Keratinocyte (primary cell): ENCODE results near the gene SH3D19. TPM values are rescaled to one million over a fixed set of nuclear protein-coding genes. Genes with fewer than 3 reads are reported as not detected.
"Not testable (repeated sequence)": the region's sequence is repeated elsewhere in the genome, so short reads cannot be mapped to it uniquely, and the experiment has no call there.

Source experiments
- DNase-seq: peaks from one replicate; pipeline ENCODE4 v3.0.0-alpha.2; 2011; ENCODE audit warnings: low read depth, missing footprints, low spot score
- FAIRE-seq: peaks from 2 replicates; lab custom pipeline; 2011; peaks lifted over from hg19 to GRCh38; lab: Jason Lieb, UNC
- H2AFZ ChIP-seq: 2 replicates; pipeline ENCODE4 v1.6.0; 2012; ENCODE audit warnings: low read length, control low read depth, inconsistent platforms; ENCODE audit not compliant: control insufficient read depth
- H3K27ac ChIP-seq: 2 replicates; pipeline ENCODE4 v1.5.1; 2011; ENCODE audit warnings: low read length; ENCODE audit not compliant: control insufficient read depth, insufficient read depth
- H3K27me3 ChIP-seq: 3 replicates; pipeline ENCODE4 v1.6.0; 2011; ENCODE audit warnings: low read length; ENCODE audit not compliant: control insufficient read depth, insufficient read depth; ENCODE audit errors: extremely low read depth
- H3K36me3 ChIP-seq, 2 experiments: 2 replicates in 1 of 2; 3 replicates in 1 of 2; pipeline ENCODE4 v1.5.1; 2011; ENCODE audit warnings: low read length in 2 of 2, mild to moderate bottlenecking in 1 of 2; ENCODE audit not compliant: control insufficient read depth in 2 of 2, insufficient read depth in 2 of 2; ENCODE audit errors: extremely low read depth in 1 of 2
- H3K4me1 ChIP-seq: 3 replicates; pipeline ENCODE4 v1.5.1; 2011; ENCODE audit warnings: low read length; ENCODE audit not compliant: control insufficient read depth, insufficient read depth; ENCODE audit errors: extremely low read depth
- H3K4me2 ChIP-seq: 3 replicates; pipeline ENCODE4 v1.6.0; 2011; ENCODE audit warnings: low read depth, low read length; ENCODE audit not compliant: control insufficient read depth, insufficient read depth; ENCODE audit errors: extremely low read depth
- H3K4me3 ChIP-seq, 3 experiments: fragments of 200-600 bp in 1 of 3; sonication (generic) in 1 of 3; 2 replicates in 2 of 3; 3 replicates in 1 of 3; pipeline ENCODE4 v1.5.1; 2011 to 2016; ENCODE audit warnings: low read length in 3 of 3, mild to moderate bottlenecking in 3 of 3, control low read depth in 2 of 3, inconsistent platforms in 1 of 3, low read depth in 1 of 3, mixed read lengths in 1 of 3, mixed run types in 1 of 3, moderate library complexity in 1 of 3; ENCODE audit not compliant: control insufficient read depth in 2 of 3, insufficient read depth in 2 of 3; ENCODE audit errors: extremely low read depth in 1 of 3
- H3K79me2 ChIP-seq: 2 replicates; pipeline ENCODE4 v1.6.0; 2012; ENCODE audit warnings: low read length; ENCODE audit not compliant: control insufficient read depth, insufficient read depth
- H3K9ac ChIP-seq: 3 replicates; pipeline ENCODE4 v1.6.0; 2011; ENCODE audit warnings: low read length; ENCODE audit not compliant: control insufficient read depth, insufficient read depth; ENCODE audit errors: extremely low read depth
- H3K9me1 ChIP-seq: 3 replicates; pipeline ENCODE4 v1.6.0; 2011; ENCODE audit warnings: low read length; ENCODE audit not compliant: control insufficient read depth, insufficient read depth; ENCODE audit errors: extremely low read depth
- H3K9me3 ChIP-seq: 2 replicates; pipeline ENCODE4 v1.5.1; 2012; ENCODE audit warnings: low read depth, low read length; ENCODE audit not compliant: control insufficient read depth
- H4K20me1 ChIP-seq: 3 replicates; pipeline ENCODE4 v1.6.0; 2011; ENCODE audit warnings: low read length; ENCODE audit not compliant: control insufficient read depth, insufficient read depth; ENCODE audit errors: extremely low read depth
- CTCF ChIP-seq, 3 experiments: IDR thresholded peaks in 1 of 3; conservative IDR thresholded peaks in 1 of 3; optimal IDR thresholded peaks in 1 of 3; 2 replicates in 2 of 3; 3 replicates in 1 of 3; pipeline versions ENCODE3 to v1.5.1; 2011; ENCODE audit warnings: low read length in 3 of 3, mild to moderate bottlenecking in 3 of 3, moderate library complexity in 2 of 3, control low read depth in 1 of 3, inconsistent platforms in 1 of 3; ENCODE audit not compliant: insufficient read depth in 2 of 3; ENCODE audit errors: extremely low read depth in 1 of 3
- EZH2 ChIP-seq: IDR thresholded peaks from one replicate; pipeline ENCODE4 v1.6.1; 2012; ENCODE audit warnings: inconsistent platforms, mild to moderate bottlenecking, low read length, moderate library complexity
- dilution Hi-C: fragments of 300-500 bp; cut with MboI; formaldehyde crosslinking; loops from one replicate; pipeline ENCODE4 v1.7.0; 2020; ENCODE audit warnings: low sequenced_read_pairs; ENCODE audit not compliant: extremely low pct_ligation_motif_present
- polyA plus RNA-seq, 5 experiments: library from polyadenylated mRNA; depleted of rRNA in 3 of 5; stranded (reverse) in 3 of 5; stranded (forward) in 1 of 5; unstranded in 1 of 5; fragments of >200 nt; gene quantifications; 1 replicate in 1 of 5; 2 replicates in 3 of 5; 3 replicates in 1 of 5; pipeline versions ENCODE4 v1.2.1 to v1.2.3, GENCODE V29; 2011 to 2012; ENCODE audit warnings: missing spikeins in 2 of 5, low read depth in 1 of 5, low replicate concordance in 1 of 5

The SH3D19 gene
- polyA plus RNA-seq, 1 donor (not counting 4 experiments of a cell fraction or from before 2014, with no cell fraction given) = 24.8 TPM

DNA sequence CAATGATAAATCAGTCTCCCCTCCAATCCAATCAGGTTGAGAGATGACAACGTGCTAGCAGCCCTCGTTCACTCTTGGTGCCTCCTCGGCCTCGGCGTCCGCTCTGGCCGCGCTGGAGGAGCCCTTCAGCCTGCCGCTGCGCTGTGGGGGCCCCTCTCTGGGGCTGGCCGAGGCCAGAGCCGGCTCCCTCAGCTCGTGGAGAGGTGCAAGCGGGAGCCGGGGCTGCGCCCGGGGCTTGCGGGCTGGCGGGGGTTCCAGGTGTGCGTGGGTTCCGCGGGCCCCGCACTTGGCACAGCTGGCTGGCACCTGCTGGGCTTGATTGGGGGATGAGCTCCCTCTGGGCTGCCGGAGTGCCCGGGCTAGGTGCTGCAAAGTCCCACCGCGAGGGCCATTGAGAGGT is 89.4 kb downstream of the SH3D19 start:
- TF ChIP-seq CTCF (optimal IDR thresholded peaks at IDR 0.05 in 1 of 3, IDR thresholded peaks at IDR 0.05 in 1 of 3, conservative IDR thresholded peaks at IDR 0.05 in 1 of 3; ENCODE audit: extremely low read depth in 1 of 3, insufficient read depth in 2 of 3, low read length in 3 of 3) (no peak), EZH2 (no peak)
- H3K27ac ChIP-seq = no peak overlapping the region
- H3K36me3 ChIP-seq = no peaks in the 10 kb centered on the region
- no peaks in the 10 kb centered on the region for H3K27me3 ChIP-seq
- H3K4me2 ChIP-seq = no peak overlapping the region
- dilution Hi-C loops = no loop called here
- FAIRE-seq (no peak), DNase-seq (no peak)
- peaks cover 2% of the 10 kb centered on the region for H3K4me1 ChIP-seq
- no peak overlapping the region for H3K4me3 ChIP-seq
- H3K9me3 ChIP-seq = no peaks in the 10 kb centered on the region
- H2AFZ ChIP-seq = no peak overlapping the region
- no peaks in the 10 kb centered on the region for H3K9me1 ChIP-seq
- H3K9ac ChIP-seq = no peak overlapping the region
- no peaks in the 10 kb centered on the region for H4K20me1 ChIP-seq
- peaks cover 2% of the 10 kb centered on the region for H3K79me2 ChIP-seq

GRCh38 chr4:151235373-151235772 is 90.0 kb downstream of the SH3D19 start:
- H3K27ac ChIP-seq, H3K4me1 ChIP-seq, dilution Hi-C loops: not testable (repeated sequence)

DNA sequence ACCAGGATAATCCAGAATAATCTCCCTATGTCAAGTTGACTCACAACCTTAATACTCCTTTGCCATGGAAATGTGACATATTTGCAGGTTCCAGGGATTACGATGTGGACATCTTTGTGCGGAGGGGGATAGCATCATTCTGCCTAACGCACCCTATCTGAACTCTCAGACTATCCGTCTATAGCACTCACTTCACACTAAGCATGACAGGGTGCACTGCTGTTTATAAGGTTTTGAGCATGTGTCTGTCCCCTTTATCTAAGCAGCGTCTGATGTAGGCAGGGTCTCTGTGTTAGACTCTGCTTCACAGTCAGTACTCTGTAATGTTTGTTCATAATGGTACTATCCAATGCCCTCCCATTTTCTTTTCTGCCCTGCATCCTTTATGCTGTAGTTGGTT is 91.8 kb downstream of the SH3D19 start:
- Histone ChIP-seq H3K79me2 (peaks cover 3% of the 10 kb centered on the region), H3K36me3 (no peaks in the 10 kb centered on the region), H3K9ac (no peak overlapping the region), H3K27ac (no peak overlapping the region), H2AFZ (no peak overlapping the region), H3K9me3 (no peaks in the 10 kb centered on the region), H3K4me3 (no peak overlapping the region), H3K9me1 (no peaks in the 10 kb centered on the region), H3K4me1 (peaks cover 2% of the 10 kb centered on the region), H4K20me1 (no peaks in the 10 kb centered on the region), H3K4me2 (no peak overlapping the region), H3K27me3 (no peaks in the 10 kb centered on the region)
- dilution Hi-C loops = no loop called here
- no peak for FAIRE-seq
- no peak for TF ChIP-seq CTCF (optimal IDR thresholded peaks at IDR 0.05 in 1 of 3, IDR thresholded peaks at IDR 0.05 in 1 of 3, conservative IDR thresholded peaks at IDR 0.05 in 1 of 3; ENCODE audit: extremely low read depth in 1 of 3, insufficient read depth in 2 of 3, low read length in 3 of 3)
- no peak for TF ChIP-seq EZH2
- no peak for DNase-seq

More at GRCh38 chr4:151235373-151235772, 90.0 kb downstream of the SH3D19 start:
- DNase-seq, H2AFZ ChIP-seq, H3K36me3 ChIP-seq, H3K27me3 ChIP-seq, FAIRE-seq, H3K9me1 ChIP-seq, H3K9ac ChIP-seq, H3K4me3 ChIP-seq, H3K79me2 ChIP-seq, H3K9me3 ChIP-seq, H3K4me2 ChIP-seq, H4K20me1 ChIP-seq: not testable (repeated sequence)
